Endothelial cell (in vitro differentiated cells): ENCODE data around the gene IQCE. TPM values are rescaled to one million over a fixed set of nuclear protein-coding genes. Genes with fewer than 3 reads are reported as not detected.
A peak's percentile ranks its signal among the peaks of the same experiment; 100 is the strongest.

Experiments
- DNase-seq: peaks from one replicate; pipeline ENCODE4 v3.0.0; 2021; ENCODE audit warnings: low spot score
- H3K27ac Mint-ChIP-seq: one replicate; pipeline ENCODE4 v1.8.0; 2021; ENCODE audit warnings: mixed read lengths, inconsistent platforms; ENCODE audit not compliant: unreplicated experiment
- H3K27me3 Mint-ChIP-seq: one replicate; pipeline ENCODE4 v1.8.0; 2021; ENCODE audit warnings: mild to moderate bottlenecking, moderate library complexity, mixed read lengths, inconsistent platforms; ENCODE audit not compliant: unreplicated experiment
- H3K36me3 Mint-ChIP-seq: one replicate; pipeline ENCODE4 v1.8.0; 2021; ENCODE audit warnings: mild to moderate bottlenecking, low read depth, mixed read lengths, inconsistent platforms; ENCODE audit not compliant: unreplicated experiment
- H3K4me1 Mint-ChIP-seq: one replicate; pipeline ENCODE4 v1.8.0; 2021; ENCODE audit warnings: mild to moderate bottlenecking, mixed read lengths, inconsistent platforms; ENCODE audit not compliant: unreplicated experiment
- H3K4me3 Mint-ChIP-seq: one replicate; pipeline ENCODE4 v1.8.0; 2021; ENCODE audit warnings: mild to moderate bottlenecking, mixed read lengths, inconsistent platforms; ENCODE audit not compliant: unreplicated experiment
- H3K9me3 Mint-ChIP-seq: one replicate; pipeline ENCODE4 v1.8.0; 2021; ENCODE audit warnings: mixed read lengths, inconsistent platforms; ENCODE audit not compliant: unreplicated experiment
- total RNA-seq: library from RNA; stranded (reverse); fragmentation: NEBNext Ultra II Directional; extraction: Animal tissue kit (Norgen Biotek cat#: 25700); gene quantifications from one replicate; pipeline ENCODE4 v1.2.1, GENCODE V29; 2021; ENCODE audit not compliant: unreplicated experiment
- TF ChIP-seq, protein P1 (sequence below): fragments of 200-600 bp; sonication (generic); IDR thresholded peaks from one replicate; pipeline ENCODE4 v1.5.0; 2021; ENCODE audit warnings: antibody characterized with exemption; ENCODE audit not compliant: unreplicated experiment

Gene IQCE
- total RNA-seq, 1 donor from 2014 or later: 9.6 TPM

DNA sequence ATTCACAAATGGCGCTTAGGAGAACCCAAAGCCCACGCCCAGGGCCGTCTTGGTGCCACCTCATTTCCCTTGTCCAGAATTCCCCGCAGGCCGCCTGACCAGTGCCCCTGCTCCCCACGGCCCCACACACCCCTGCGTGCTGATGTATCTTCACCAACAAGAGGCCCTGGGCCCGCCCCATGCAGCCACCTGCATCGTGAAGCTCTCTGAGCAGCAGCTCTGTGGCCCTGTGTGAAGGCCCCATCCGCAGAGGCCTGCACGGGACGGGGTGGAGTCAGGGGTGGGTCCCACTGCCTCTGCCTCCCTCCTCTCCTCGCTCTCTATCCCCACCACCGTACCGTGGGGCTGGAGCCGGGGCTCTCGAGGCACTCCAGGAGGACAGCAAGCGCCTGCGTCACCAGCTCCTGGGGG is 18.1 kb upstream of the IQCE start:
- H3K27ac Mint-ChIP-seq: no peak overlapping the region
- TF ChIP-seq, protein P1, sequence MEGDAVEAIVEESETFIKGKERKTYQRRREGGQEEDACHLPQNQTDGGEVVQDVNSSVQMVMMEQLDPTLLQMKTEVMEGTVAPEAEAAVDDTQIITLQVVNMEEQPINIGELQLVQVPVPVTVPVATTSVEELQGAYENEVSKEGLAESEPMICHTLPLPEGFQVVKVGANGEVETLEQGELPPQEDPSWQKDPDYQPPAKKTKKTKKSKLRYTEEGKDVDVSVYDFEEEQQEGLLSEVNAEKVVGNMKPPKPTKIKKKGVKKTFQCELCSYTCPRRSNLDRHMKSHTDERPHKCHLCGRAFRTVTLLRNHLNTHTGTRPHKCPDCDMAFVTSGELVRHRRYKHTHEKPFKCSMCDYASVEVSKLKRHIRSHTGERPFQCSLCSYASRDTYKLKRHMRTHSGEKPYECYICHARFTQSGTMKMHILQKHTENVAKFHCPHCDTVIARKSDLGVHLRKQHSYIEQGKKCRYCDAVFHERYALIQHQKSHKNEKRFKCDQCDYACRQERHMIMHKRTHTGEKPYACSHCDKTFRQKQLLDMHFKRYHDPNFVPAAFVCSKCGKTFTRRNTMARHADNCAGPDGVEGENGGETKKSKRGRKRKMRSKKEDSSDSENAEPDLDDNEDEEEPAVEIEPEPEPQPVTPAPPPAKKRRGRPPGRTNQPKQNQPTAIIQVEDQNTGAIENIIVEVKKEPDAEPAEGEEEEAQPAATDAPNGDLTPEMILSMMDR: no peak
- no peak for DNase-seq
- H3K4me1 Mint-ChIP-seq: no peaks in the 10 kb centered on the region
- H3K4me3 Mint-ChIP-seq: no peak overlapping the region
- peaks cover 6% of the 10 kb centered on the region for H3K36me3 Mint-ChIP-seq
- peaks cover 27% of the 10 kb centered on the region for H3K27me3 Mint-ChIP-seq
- no peaks in the 10 kb centered on the region for H3K9me3 Mint-ChIP-seq

DNA sequence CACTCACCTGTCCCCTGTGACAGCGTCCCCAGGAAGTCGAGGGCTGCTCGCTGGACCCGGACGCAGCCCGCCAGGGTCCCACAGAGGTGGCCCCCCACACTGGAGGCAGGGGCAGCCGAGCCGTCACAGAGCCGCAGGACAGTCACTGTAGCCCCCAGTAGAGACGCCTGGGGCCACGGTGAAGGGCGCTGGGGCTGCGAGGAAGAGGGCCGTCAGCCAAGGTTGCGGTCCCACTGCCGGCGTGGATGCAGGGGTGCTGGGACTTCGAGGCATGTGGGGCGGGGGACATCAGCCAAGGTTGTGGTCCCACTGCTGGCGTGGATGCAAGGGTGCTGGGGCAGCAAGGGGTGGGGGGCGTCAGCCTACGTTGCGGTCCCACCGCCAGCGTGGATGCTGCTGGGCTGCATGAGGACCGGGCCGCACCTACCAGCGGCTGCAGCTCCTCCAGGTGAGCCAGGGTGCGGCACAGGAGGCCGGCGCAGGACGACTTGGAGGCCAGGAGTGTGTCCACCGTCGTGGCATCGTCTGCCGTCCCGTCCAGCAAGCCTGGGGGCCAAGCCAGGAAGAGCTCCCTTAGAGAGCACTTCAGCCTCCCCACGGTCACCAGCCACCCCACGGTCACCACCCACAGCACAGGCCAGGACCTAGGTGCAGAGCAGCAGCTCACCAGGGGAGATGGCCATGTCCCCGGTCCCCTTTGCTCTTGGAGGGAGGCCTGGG is 17.3 kb upstream of the IQCE start:
- H3K36me3 Mint-ChIP-seq: peaks cover 6% of the 10 kb centered on the region
- H3K27ac Mint-ChIP-seq: no peak overlapping the region
- no peak for DNase-seq
- TF ChIP-seq, protein P1: no peak
- no peaks in the 10 kb centered on the region for H3K4me1 Mint-ChIP-seq
- no peak overlapping the region for H3K4me3 Mint-ChIP-seq
- no peaks in the 10 kb centered on the region for H3K9me3 Mint-ChIP-seq
- H3K27me3 Mint-ChIP-seq: peaks cover 27% of the 10 kb centered on the region

DNA sequence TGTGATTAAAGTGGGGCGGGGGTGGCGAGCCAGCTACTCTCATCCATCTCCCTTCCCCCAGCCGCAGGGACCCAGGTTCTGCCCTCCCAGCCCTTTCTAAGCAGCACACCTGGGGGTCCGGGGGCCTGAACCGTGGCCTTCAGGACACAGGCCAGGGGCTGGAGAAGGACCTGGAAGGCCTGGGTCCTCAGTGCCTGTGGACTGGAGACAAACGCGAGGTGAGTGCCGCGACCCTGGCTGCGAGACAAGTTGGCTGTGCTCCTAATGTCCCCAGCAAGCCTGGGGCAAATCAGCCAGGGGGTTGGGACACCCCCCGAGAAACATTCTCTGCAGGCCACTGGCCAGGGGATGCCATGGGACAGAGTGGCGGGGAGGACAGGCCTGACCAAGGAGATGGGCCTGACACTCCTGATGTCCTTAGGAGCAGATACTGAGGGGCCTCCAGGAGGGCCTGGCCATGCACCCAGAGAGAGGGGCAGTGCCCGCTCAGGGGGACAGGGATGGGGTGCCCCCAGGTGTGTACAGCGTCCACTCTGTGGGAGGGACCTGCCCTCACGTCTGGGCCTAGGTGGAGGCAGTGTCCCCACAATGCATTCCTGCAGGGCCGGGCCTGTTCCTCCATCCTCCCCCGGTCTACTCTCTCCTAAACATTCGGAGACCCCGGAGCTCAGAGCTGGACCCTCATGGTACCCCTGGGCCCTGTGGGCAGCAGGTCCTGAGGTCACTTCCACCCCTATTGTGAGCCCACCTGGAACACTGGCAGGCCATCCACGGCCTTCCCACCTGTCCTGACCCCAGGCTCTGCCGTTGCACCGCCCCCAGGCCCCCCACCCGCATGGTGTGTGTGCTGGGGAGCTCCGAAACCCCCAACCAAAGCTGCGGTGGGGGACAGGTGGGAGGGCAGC is 16.5 kb upstream of the IQCE start:
- Mint-ChIP-seq H3K4me3 (no peak overlapping the region), H3K27me3 (peaks cover 27% of the 10 kb centered on the region), H3K36me3 (peaks cover 10% of the 10 kb centered on the region), H3K4me1 (no peaks in the 10 kb centered on the region), H3K27ac (no peak overlapping the region), H3K9me3 (no peaks in the 10 kb centered on the region)
- no peak for DNase-seq
- TF ChIP-seq, protein P1: no peak

DNA sequence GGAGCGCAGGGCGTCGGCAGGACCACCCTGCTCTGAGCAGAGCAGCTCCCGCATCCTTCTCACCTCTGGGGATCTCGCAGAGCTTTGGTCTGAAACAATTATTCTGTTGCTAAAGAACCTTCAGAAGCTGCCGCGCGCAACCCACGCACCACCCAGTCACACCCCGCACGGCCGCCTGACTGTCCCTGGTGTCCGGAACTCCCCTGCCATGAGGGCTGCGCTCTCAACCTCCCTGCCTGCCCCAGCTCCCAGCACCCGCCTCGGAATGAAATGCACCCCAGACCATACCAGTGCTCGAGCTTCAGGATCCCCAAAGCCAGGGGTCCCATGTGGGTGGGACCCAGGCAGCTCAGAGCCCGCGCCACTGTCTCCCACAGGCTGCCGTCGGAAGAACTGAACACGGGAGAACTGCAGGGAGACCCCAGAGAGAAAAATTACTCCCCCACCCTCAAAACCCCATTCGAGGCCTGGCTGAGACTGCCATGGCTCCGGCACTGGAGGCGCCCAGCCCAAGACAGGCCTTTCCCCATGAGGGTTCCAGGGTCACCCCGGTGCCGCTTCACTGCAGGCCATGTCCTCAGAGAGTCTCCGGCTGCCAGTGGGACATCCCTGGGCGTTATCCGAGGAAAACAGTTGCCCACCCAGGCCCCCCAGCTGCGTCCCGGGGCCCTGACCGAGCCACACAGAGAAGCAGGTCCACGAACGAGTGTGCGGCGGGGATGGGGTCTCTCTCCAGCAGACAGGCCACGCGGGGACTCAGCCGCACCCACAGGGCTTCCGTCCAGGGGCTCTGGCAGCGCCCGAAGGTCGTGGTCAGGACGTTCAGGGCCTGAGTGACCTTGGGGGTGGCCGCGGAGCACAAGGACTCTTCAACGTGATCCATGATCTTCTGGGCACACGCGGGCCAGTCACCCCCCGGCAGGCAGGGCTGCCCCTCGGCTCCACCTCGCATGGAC is 15.6 kb upstream of the IQCE start:
- Mint-ChIP-seq H3K9me3 (no peaks in the 10 kb centered on the region), H3K4me1 (no peaks in the 10 kb centered on the region), H3K36me3 (peaks cover 13% of the 10 kb centered on the region), H3K27me3 (peaks cover 22% of the 10 kb centered on the region), H3K27ac (peak overlapping the region; percentile 13), H3K4me3 (peak overlapping the region; percentile 62)
- TF ChIP-seq, protein P1: no peak
- DNase-seq: no peak
